GM19351 (cell line): ENCODE measurements around the gene LRRK1.

Experiments
- ATAC-seq: cut with Tn5 transposase; IDR thresholded peaks from one replicate; pipeline ENCODE4 v1.9.1; 2021; ENCODE audit warnings: mild to moderate bottlenecking, moderate library complexity; ENCODE audit not compliant: unreplicated experiment

Gene LRRK1

GRCh38 chr15:100931143-100931890 is 12.2 kb downstream of the LRRK1 start:
- peak; percentile 55 for ATAC-seq

- ATAC-seq = no peak
These were observed 13.7 kb downstream of the LRRK1 start for GRCh38 chr15:100932676-100933348.

- no peak for ATAC-seq
These were observed 15.0 kb downstream of the LRRK1 start for GRCh38 chr15:100934166-100934565.

- peak; percentile 25 for ATAC-seq
These were observed 15.6 kb downstream of the LRRK1 start for GRCh38 chr15:100934726-100935125.

GRCh38 chr15:100937171-100937570 is 18.0 kb downstream of the LRRK1 start:
- ATAC-seq = no peak

GRCh38 chr15:100939791-100940190 is 20.6 kb downstream of the LRRK1 start:
- ATAC-seq = no peak

GRCh38 chr15:100940767-100941379 is 21.7 kb downstream of the LRRK1 start:
- peak; percentile 66 for ATAC-seq

GRCh38 chr15:100941536-100941935 is 22.4 kb downstream of the LRRK1 start:
- peak; percentile 56 for ATAC-seq

GRCh38 chr15:100942656-100943425 is 23.7 kb downstream of the LRRK1 start:
- no peak for ATAC-seq

GRCh38 chr15:100944244-100944895 is 25.2 kb downstream of the LRRK1 start:
- peak; percentile 51 for ATAC-seq

GRCh38 chr15:100944986-100945385 is 25.8 kb downstream of the LRRK1 start:
- ATAC-seq = no peak

GRCh38 chr15:100947760-100948429 is 28.7 kb downstream of the LRRK1 start:
- no peak for ATAC-seq

GRCh38 chr15:100948430-100948762 is 29.2 kb downstream of the LRRK1 start:
- no peak for ATAC-seq

GRCh38 chr15:100949691-100950090 is 30.5 kb downstream of the LRRK1 start:
- ATAC-seq = no peak

GRCh38 chr15:100951965-100952364 is 32.8 kb downstream of the LRRK1 start:
- no peak for ATAC-seq

- no peak for ATAC-seq
These were observed 33.4 kb downstream of the LRRK1 start for GRCh38 chr15:100952566-100952965.

- ATAC-seq = no peak
These were observed 39.3 kb downstream of the LRRK1 start for GRCh38 chr15:100958326-100959065.

- ATAC-seq = no peak
These were observed 40.2 kb downstream of the LRRK1 start for GRCh38 chr15:100959066-100960050.
